ENCODE measurements around the gene SPATS2L.

DNA sequence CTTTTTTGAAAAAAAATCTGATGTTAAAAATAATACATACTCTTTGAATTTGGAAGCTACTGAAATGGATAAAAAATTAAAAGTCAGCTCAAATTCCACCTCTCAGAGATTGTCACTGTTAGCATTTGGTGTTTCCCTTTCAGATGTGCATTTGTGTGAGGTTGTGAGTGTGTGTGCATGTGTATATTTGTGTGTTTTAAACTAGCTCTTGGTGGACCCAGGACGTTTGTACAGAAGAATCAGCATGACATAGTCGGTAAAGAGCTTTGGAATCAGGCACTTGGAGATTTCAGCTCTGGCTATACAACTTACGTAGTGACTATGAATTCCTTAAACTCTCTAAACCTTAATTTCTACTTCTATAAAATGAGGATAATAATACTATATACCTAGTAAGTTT, 14.5 kb downstream of the SPATS2L start:
- TF ChIP-seq CTCF (IDR thresholded peaks at IDR 0.05; ENCODE audit: insufficient read depth, low read depth, low read length), result no peak
- TF ChIP-seq EZH2 (IDR thresholded peaks at IDR 0.05; ENCODE audit: insufficient read depth, low read length), result no peak
